ENCODE data around the gene DIDO1.
"Not testable (repeated sequence)": the region's sequence is repeated elsewhere in the genome, so short reads cannot be mapped to it uniquely, and the experiment has no call there.

The DIDO1 gene

GRCh38 chr20:62960446-62961309 is 34.4 kb upstream of the DIDO1 start:
- not testable (repeated sequence) for H3K27me3 ChIP-seq (replicated peaks; ENCODE audit: control insufficient read depth, insufficient read depth, low read length); H3K4me3 ChIP-seq (ENCODE audit: low read length); DNase-seq (ENCODE audit: low read depth); H3K9me3 ChIP-seq (ENCODE audit: control insufficient read depth, low read length); H3K36me3 ChIP-seq (ENCODE audit: control insufficient read depth, insufficient read depth, low read length, severe bottlenecking); H3K4me1 ChIP-seq (ENCODE audit: control insufficient read depth, insufficient read depth, low read length); H3K9ac ChIP-seq (ENCODE audit: low read length)

GRCh38 chr20:62959998-62960436 is 33.7 kb upstream of the DIDO1 start:
- peaks cover 7% of the 10 kb centered on the region for H3K4me1 ChIP-seq (ENCODE audit: control insufficient read depth, insufficient read depth, low read length)
- H3K4me3 ChIP-seq (ENCODE audit: low read length), result no peak overlapping the region
- no peaks in the 10 kb centered on the region for H3K36me3 ChIP-seq (ENCODE audit: control insufficient read depth, insufficient read depth, low read length, severe bottlenecking)

GRCh38 chr20:62959101-62959971 is 33.0 kb upstream of the DIDO1 start:
- no peak for DNase-seq (ENCODE audit: low read depth)
- no peak overlapping the region for H3K9ac ChIP-seq (ENCODE audit: low read length)
- peaks cover 1% of the 10 kb centered on the region for H3K27me3 ChIP-seq (replicated peaks; ENCODE audit: control insufficient read depth, insufficient read depth, low read length)
- H3K36me3 ChIP-seq (ENCODE audit: control insufficient read depth, insufficient read depth, low read length, severe bottlenecking), result no peaks in the 10 kb centered on the region
- H3K4me3 ChIP-seq (ENCODE audit: low read length), result no peak overlapping the region
- H3K9me3 ChIP-seq (ENCODE audit: control insufficient read depth, low read length), result no peaks in the 10 kb centered on the region
- H3K4me1 ChIP-seq (ENCODE audit: control insufficient read depth, insufficient read depth, low read length), result peaks cover 12% of the 10 kb centered on the region

More at GRCh38 chr20:62959998-62960436, 33.7 kb upstream of the DIDO1 start:
- Histone ChIP-seq H3K9ac (ENCODE audit: low read length) (no peak overlapping the region), H3K27me3 (replicated peaks; ENCODE audit: control insufficient read depth, insufficient read depth, low read length) (peaks cover 4% of the 10 kb centered on the region), H3K9me3 (ENCODE audit: control insufficient read depth, low read length) (no peaks in the 10 kb centered on the region)
- no peak for DNase-seq (ENCODE audit: low read depth)

GRCh38 chr20:62958388-62959100 is 32.2 kb upstream of the DIDO1 start:
- H3K9me3 ChIP-seq (ENCODE audit: control insufficient read depth, low read length), result no peaks in the 10 kb centered on the region
- H3K4me1 ChIP-seq (ENCODE audit: control insufficient read depth, insufficient read depth, low read length), result peaks cover 19% of the 10 kb centered on the region
- DNase-seq (ENCODE audit: low read depth), result no peak
- no peaks in the 10 kb centered on the region for H3K36me3 ChIP-seq (ENCODE audit: control insufficient read depth, insufficient read depth, low read length, severe bottlenecking)
- no peaks in the 10 kb centered on the region for H3K27me3 ChIP-seq (replicated peaks; ENCODE audit: control insufficient read depth, insufficient read depth, low read length)
- H3K4me3 ChIP-seq (ENCODE audit: low read length), result no peak overlapping the region
- H3K9ac ChIP-seq (ENCODE audit: low read length), result no peak overlapping the region

GRCh38 chr20:62957136-62958117 is 31.1 kb upstream of the DIDO1 start:
- DNase-seq (ENCODE audit: low read depth), result no peak
- peaks cover 26% of the 10 kb centered on the region for H3K4me1 ChIP-seq (ENCODE audit: control insufficient read depth, insufficient read depth, low read length)

GRCh38 chr20:62956387-62957135 is 30.3 kb upstream of the DIDO1 start:
- H3K9me3 ChIP-seq (ENCODE audit: control insufficient read depth, low read length), result no peaks in the 10 kb centered on the region
- no peaks in the 10 kb centered on the region for H3K27me3 ChIP-seq (replicated peaks; ENCODE audit: control insufficient read depth, insufficient read depth, low read length)
- H3K9ac ChIP-seq (ENCODE audit: low read length), result no peak overlapping the region
- no peak for DNase-seq (ENCODE audit: low read depth)
- H3K4me1 ChIP-seq (ENCODE audit: control insufficient read depth, insufficient read depth, low read length), result peaks cover 26% of the 10 kb centered on the region
- no peaks in the 10 kb centered on the region for H3K36me3 ChIP-seq (ENCODE audit: control insufficient read depth, insufficient read depth, low read length, severe bottlenecking)
- H3K4me3 ChIP-seq (ENCODE audit: low read length), result no peak overlapping the region

More at GRCh38 chr20:62957136-62958117, 31.1 kb upstream of the DIDO1 start:
- Histone ChIP-seq H3K9me3 (ENCODE audit: control insufficient read depth, low read length) (no peaks in the 10 kb centered on the region), H3K27me3 (replicated peaks; ENCODE audit: control insufficient read depth, insufficient read depth, low read length) (no peaks in the 10 kb centered on the region), H3K4me3 (ENCODE audit: low read length) (no peak overlapping the region), H3K9ac (ENCODE audit: low read length) (no peak overlapping the region), H3K36me3 (ENCODE audit: control insufficient read depth, insufficient read depth, low read length, severe bottlenecking) (no peaks in the 10 kb centered on the region)

- Histone ChIP-seq H3K4me1 (ENCODE audit: control insufficient read depth, insufficient read depth, low read length) (peaks cover 26% of the 10 kb centered on the region), H3K36me3 (ENCODE audit: control insufficient read depth, insufficient read depth, low read length, severe bottlenecking) (no peaks in the 10 kb centered on the region), H3K27me3 (replicated peaks; ENCODE audit: control insufficient read depth, insufficient read depth, low read length) (no peaks in the 10 kb centered on the region), H3K4me3 (ENCODE audit: low read length) (no peak overlapping the region), H3K9me3 (ENCODE audit: control insufficient read depth, low read length) (no peaks in the 10 kb centered on the region), H3K9ac (ENCODE audit: low read length) (no peak overlapping the region)
- no peak for DNase-seq (ENCODE audit: low read depth)
Measured at GRCh38 chr20:62955519-62956386, 29.4 kb upstream of the DIDO1 start.

GRCh38 chr20:62953839-62954703 is 27.8 kb upstream of the DIDO1 start:
- Histone ChIP-seq H3K9ac (ENCODE audit: low read length) (peak overlapping the region; percentile 73), H3K36me3 (ENCODE audit: control insufficient read depth, insufficient read depth, low read length, severe bottlenecking) (peaks cover 16% of the 10 kb centered on the region), H3K9me3 (ENCODE audit: control insufficient read depth, low read length) (no peaks in the 10 kb centered on the region), H3K4me1 (ENCODE audit: control insufficient read depth, insufficient read depth, low read length) (peaks cover 26% of the 10 kb centered on the region), H3K4me3 (ENCODE audit: low read length) (peak overlapping the region; percentile 64), H3K27me3 (replicated peaks; ENCODE audit: control insufficient read depth, insufficient read depth, low read length) (no peaks in the 10 kb centered on the region)
- DNase-seq (ENCODE audit: low read depth), result peak; percentile 72

Data from adipocyte (in vitro differentiated cells).